PFSK-1 (cell line): ENCODE measurements around the gene SORBS2.

Source experiments
- FOXP2 ChIP-seq: optimal IDR thresholded peaks from 2 replicates; pipeline ENCODE3; 2011; ENCODE audit warnings: borderline replicate concordance, control low read depth, inconsistent platforms; ENCODE audit not compliant: insufficient read depth; ENCODE audit errors: extremely low read length, extremely low read depth
- POLR2AphosphoS5 ChIP-seq: IDR thresholded peaks from 2 replicates; pipeline ENCODE4 v1.6.1; 2012; ENCODE audit warnings: low read depth, mild to moderate bottlenecking, control low read depth, low read length, moderate library complexity
- SIN3A ChIP-seq: IDR thresholded peaks from 2 replicates; pipeline ENCODE4 v1.6.1; 2012; ENCODE audit warnings: mild to moderate bottlenecking, low read length, moderate library complexity, borderline replicate concordance; ENCODE audit not compliant: insufficient read depth
- TAF1 ChIP-seq: IDR thresholded peaks from 2 replicates; pipeline ENCODE4 v1.6.1; 2012; ENCODE audit warnings: low read length, control low read depth, borderline replicate concordance; ENCODE audit not compliant: insufficient read depth
- TF ChIP-seq, protein P1 (sequence below), 2 experiments: IDR thresholded peaks; 2 replicates each; pipeline versions ENCODE4 v1.6.1 to v1.8.0; 2011 to 2012; ENCODE audit warnings: low read depth in 2 of 2, low read length in 2 of 2, control low read depth in 1 of 2, inconsistent platforms in 1 of 2, mild to moderate bottlenecking in 1 of 2, moderate library complexity in 1 of 2; ENCODE audit not compliant: insufficient read depth in 1 of 2

The SORBS2 gene

GRCh38 chr4:185820146-185821028 lies 8.4 kb upstream of the SORBS2 start:
- TF ChIP-seq POLR2AphosphoS5 (no peak), FOXP2 (no peak), TAF1 (no peak), SIN3A (no peak)
- TF ChIP-seq, protein P1, sequence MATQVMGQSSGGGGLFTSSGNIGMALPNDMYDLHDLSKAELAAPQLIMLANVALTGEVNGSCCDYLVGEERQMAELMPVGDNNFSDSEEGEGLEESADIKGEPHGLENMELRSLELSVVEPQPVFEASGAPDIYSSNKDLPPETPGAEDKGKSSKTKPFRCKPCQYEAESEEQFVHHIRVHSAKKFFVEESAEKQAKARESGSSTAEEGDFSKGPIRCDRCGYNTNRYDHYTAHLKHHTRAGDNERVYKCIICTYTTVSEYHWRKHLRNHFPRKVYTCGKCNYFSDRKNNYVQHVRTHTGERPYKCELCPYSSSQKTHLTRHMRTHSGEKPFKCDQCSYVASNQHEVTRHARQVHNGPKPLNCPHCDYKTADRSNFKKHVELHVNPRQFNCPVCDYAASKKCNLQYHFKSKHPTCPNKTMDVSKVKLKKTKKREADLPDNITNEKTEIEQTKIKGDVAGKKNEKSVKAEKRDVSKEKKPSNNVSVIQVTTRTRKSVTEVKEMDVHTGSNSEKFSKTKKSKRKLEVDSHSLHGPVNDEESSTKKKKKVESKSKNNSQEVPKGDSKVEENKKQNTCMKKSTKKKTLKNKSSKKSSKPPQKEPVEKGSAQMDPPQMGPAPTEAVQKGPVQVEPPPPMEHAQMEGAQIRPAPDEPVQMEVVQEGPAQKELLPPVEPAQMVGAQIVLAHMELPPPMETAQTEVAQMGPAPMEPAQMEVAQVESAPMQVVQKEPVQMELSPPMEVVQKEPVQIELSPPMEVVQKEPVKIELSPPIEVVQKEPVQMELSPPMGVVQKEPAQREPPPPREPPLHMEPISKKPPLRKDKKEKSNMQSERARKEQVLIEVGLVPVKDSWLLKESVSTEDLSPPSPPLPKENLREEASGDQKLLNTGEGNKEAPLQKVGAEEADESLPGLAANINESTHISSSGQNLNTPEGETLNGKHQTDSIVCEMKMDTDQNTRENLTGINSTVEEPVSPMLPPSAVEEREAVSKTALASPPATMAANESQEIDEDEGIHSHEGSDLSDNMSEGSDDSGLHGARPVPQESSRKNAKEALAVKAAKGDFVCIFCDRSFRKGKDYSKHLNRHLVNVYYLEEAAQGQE (IDR thresholded peaks at IDR 0.05; ENCODE audit: insufficient read depth in 1 of 2, low read depth in 2 of 2, low read length in 2 of 2) = no peak

- no peak for TF ChIP-seq POLR2AphosphoS5
- no peak for TF ChIP-seq TAF1
- TF ChIP-seq FOXP2 = no peak
- no peak for TF ChIP-seq SIN3A
- TF ChIP-seq, protein P1 (IDR thresholded peaks at IDR 0.05; ENCODE audit: insufficient read depth in 1 of 2, low read depth in 2 of 2, low read length in 2 of 2) = no peak
Measured at GRCh38 chr4:185819144-185819543, 7.2 kb upstream of the SORBS2 start.

- TF ChIP-seq SIN3A (no peak), FOXP2 (no peak), TAF1 (no peak), POLR2AphosphoS5 (no peak)
- TF ChIP-seq, protein P1 (IDR thresholded peaks at IDR 0.05; ENCODE audit: insufficient read depth in 1 of 2, low read depth in 2 of 2, low read length in 2 of 2) = no peak
Measured at GRCh38 chr4:185817403-185817818, 5.4 kb upstream of the SORBS2 start.

DNA sequence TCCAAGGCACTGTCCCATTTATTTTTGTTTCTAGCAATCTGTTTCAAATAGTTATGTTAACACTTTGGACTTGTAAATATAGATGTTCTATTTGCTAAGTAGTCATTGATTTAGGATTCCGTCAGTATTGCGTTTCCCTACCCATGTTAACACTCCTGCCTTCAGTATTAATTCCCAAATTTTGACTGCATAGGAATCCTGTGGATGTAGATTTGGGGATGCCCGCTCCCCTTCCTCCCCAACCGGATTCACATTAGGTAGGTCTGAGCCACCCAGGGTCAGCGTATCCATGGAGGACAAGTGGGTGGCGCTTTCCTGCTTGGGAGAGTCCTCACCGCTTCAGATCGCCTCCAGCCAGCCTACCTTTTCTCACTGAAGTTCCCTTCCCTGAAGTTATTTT lies 1.1 kb upstream of the SORBS2 start:
- TF ChIP-seq SIN3A (no peak), TAF1 (no peak), FOXP2 (no peak), POLR2AphosphoS5 (no peak)
- TF ChIP-seq, protein P1 (IDR thresholded peaks at IDR 0.05; ENCODE audit: insufficient read depth in 1 of 2, low read depth in 2 of 2, low read length in 2 of 2) = no peak
